Measurements from ENCODE around the gene GOLGA6L6.
"Not testable (repeated sequence)": the region's sequence is repeated elsewhere in the genome, so short reads cannot be mapped to it uniquely, and the experiment has no call there.

Gene GOLGA6L6, protein sequence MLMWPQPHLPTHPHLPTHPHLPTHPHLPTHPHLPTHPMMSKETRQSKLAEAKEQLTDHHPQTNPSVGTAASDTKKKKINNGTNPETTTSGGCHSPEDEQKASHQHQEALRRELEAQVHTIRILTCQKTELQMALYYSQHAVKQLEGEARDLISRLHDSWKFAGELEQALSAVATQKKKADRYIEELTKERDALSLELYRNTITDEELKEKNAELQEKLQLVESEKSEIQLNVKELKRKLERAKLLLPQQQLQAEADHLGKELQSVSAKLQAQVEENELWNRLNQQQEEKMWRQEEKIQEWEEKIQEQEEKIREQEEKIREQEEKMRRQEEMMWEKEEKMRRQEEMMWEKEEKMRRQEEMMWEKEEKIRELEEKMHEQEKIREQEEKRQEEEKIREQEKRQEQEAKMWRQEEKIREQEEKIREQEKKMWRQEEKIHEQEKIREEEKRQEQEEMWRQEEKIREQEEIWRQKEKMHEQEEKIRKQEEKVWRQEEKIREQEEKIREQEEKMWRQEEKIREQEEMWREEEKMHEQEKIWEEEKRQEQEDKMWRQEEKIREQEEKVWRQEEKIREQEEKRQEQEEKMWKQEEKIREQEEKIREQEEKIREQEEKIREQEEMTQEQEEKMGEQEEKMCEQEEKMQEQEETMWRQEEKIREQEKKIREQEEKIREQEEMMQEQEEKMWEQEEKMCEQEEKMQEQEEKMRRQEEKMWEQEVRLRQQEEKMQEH

DNA sequence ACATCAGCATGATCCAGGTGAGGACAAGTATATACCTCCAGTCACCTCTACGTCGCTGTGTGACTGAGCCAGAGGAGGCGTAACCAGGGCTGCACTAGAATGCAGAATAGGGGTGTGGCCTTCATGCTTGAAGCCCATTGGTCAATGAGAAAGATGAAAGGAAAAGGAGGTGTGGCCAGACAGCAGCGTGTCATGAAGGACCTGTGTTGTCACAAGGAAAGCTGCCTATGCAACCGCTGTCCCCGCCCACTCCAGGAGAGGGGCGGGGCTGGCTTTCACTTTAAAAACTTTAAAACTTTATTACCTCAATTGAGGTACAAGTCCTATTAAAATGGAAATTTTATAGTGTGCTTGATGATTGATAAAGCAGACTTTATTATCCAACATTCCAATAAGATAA is at the start of gene GOLGA6L6:
Gene GOLGA6L6 (minus strand): TSS at position 101 of the 400 bp plus-strand sequence. CDS start 91 bp downstream, at position 10.
- not testable (repeated sequence) for DNase-seq (ENCODE audit: low spot score)

DNA sequence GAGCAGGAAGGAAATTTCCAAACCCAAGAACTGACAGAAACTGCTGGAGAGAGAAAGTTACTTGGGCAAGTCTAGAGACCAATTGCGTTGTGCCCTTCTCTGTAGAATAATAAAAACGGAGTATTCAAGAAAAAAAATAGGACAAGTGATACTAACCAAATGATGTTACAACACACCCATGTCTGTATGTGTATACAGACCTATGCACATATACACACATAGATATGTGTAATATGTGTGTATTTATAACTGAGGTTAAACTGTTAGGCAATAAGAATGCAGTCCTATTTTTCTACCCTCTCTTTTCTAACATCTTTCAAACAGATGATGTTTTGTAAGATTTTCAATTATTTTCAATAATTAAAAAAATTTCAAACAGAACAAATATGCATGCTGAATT is 48.5 kb upstream of the GOLGA6L6 start:
- not testable (repeated sequence) for DNase-seq (ENCODE audit: low spot score)

DNA sequence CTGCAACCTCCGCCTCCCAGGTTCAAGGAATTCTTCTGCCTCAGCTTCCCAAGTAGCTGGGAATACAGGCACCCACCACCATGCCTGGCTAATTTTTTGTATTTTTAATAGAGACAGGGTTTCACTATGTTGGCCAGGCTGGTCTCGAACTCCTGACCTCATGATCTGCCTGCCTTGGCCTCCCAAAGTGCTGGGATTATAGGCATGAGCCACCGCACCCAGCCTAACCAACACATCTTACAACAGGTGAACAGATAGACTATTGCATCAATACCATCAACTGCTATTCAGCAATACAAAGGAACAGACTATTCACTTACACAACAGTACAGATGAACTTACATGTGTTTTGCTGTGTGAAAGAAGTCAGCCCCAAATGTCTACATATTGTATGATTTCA is 45.2 kb upstream of the GOLGA6L6 start:
- not testable (repeated sequence) for DNase-seq (ENCODE audit: low spot score)

DNA sequence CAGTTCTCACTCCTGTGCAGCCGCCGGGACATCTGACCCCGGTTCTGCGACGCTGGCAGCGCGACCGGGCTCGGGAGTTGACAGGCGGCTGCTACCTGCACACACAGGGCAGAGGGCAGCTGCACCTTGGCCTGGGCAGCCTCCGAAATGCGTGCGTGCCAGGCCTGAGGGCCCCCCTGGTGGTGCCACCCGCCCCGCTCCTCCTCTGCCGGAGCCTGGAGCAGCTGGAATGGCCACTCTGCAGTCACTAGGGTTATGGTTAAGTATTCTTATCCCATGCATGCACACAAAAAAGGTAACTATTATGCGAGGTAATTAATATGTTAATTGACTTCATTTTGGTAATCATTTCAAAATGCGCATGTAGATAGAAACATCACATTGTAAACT is 41.1 kb upstream of the GOLGA6L6 start:
- not testable (repeated sequence) for DNase-seq (ENCODE audit: low spot score)

DNA sequence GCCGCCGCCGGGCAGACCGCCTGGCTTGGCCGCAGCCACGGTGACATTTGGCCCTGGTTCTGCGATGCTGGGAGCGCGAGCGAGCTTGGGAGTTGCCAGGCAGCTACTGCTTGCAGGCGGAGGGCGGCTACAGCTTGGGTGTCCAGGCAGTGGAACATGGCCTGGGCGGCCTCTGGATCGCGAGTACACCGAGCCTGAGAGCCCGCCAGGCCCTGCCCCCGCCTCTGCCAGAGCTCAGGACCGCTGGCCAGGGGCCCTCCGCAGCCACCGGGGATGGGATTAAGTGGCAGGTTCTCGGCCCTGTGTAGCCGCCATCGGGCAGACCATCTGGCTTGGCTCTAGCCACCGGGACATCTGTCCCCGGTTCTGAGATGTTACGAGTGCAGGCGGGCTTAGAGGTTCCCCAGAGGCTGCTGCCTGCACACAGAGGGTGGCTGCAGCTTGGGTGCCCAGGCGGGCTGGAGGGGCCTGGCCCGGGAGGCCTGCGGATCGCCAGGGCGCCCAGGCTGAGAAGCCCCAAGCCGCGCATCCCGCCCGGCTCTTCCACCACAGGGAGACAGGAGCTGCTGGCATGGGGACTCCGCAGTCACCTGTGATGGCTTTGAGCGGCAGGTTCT is 40.6 kb upstream of the GOLGA6L6 start:
- not testable (repeated sequence) for DNase-seq (ENCODE audit: low spot score)

DNA sequence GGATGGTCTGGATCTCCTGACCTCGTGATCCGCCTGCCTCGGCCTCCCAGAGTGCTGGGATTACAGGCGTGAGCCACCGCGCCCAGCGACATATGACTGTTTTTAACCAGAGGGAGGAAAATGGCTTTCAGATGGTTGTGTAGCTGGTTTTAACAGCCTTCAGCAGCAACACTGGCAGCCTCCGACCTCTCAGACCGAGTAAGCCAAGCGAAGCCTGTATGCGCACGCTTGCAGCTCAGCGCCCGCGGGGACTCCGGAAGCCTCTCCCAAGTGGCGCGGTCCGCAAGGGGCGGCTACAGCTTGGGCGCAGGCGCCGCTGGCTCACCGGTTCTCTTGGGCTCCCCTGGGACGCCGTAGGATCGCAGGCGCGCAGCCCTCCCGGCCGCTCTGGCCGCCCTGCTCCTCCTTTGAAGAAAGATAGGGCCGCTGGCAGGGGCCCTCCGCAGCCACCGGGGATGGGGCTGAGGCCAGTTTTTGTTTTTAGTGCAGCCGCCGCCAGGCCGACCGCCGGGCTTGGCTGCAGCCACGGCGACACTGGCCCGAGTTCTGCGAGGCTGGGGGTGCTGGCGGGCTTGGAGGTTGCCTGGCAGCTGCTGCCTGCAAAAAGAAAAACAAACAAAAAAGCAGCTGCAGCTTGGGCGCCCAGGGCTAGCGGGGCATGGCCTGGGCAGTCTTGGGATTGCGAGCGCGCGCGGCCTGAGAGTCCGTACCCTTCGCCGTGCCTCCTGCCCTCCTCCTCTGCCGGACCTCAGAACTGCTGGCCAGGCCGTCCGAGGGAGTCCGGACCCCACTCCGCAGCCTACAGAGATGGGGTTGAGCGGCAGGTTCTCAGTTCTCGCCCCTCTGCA is 39.9 kb upstream of the GOLGA6L6 start:
- not testable (repeated sequence) for DNase-seq (ENCODE audit: low spot score)

DNA sequence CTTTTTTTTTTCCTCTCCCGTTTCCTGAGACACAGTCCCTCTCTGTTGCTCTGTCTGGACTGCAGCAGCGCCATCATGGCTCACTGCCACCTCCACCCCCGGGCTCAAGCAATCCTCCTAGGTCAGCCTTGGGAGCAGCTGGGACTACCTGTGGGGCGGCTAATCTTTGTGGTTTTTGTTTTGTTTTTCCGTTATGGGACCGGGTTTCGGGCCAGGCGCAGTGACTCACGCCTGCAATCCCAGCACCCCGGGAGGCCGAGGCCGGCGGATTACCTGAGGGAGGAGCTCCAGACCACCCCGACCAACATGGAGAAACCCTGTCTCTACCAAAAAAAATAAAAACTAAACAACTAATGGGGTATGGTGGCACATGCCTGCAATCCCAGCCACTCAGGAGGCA is 38.1 kb upstream of the GOLGA6L6 start:
- not testable (repeated sequence) for DNase-seq (ENCODE audit: low spot score)

DNA sequence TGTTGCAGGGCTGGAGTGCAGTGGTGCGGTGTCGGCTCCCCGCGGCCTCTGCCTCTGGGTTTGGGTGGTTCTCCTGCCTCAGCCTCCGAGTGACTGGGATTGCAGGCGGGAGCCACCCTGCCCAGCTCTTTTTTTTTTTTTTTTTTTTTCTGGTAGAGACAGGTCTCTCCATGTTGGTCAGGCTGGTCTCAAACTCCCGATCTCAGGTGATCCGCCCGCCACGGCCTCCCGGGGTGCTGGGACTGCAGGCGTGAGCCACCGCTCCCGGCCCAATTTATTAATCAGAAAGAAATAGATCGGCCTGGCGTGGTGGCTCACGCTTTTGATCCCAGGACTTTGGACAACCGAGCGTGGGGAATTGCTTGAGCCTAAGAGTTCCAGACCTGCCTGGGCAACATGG is 9.7 kb upstream of the GOLGA6L6 start:
- not testable (repeated sequence) for DNase-seq (ENCODE audit: low spot score)

DNA sequence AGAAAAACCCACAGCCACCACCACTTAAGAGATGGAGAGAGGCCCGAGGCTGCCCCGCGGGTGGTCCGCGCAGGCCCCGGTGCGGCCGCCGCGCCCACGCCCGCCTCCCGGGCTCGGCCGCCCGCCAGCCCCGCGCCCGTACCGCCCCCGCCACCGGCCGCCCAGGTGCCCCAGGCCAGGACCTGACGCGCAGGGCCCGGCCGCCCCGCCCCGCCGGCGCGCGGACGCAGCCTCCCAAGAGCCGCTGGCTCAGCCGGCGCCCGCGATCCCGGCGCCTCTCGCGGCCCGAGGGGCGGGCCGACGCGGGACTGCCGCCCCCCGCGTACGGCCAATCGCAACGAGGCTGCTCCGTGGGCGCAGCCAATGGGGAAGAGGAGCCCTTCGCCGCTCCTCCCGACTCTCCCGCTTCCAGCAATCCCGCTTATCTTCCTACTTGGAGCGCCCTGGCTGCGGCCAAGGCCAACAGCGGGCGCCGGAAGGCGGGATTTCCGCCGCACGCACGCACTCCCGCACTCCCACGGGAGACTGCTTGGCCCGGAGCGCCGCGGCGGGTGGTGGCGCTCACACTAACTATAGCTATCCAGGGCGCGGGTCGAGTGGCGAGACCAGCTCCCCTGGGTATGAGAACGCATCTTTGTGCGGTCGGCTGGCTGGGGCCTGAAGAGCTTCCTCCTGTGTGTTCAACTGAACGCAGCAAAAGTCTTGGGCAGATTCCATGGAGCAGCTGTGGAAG is 35.5 kb downstream of the GOLGA6L6 start:
- not testable (repeated sequence) for DNase-seq (ENCODE audit: low spot score)

DNA sequence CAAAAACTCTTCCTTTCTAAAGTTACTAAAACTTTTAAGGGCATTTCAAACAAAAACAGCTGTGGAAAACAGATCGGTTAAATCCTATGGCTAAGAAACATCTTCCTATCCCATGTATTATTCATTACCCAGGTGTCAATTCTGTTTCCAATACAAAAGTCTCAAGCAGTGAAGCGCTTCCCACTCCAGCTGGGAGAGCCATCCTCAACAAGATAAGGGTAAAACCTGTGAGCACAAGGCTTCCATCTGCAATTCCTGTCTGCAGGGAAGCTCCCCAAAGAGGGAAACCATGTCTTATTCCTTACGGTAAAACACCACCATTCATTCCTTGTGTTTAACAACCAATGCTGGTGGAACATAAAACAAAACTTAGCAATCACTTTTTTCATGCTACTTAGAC is 38.8 kb downstream of the GOLGA6L6 start:
- not testable (repeated sequence) for DNase-seq (ENCODE audit: low spot score)

DNA sequence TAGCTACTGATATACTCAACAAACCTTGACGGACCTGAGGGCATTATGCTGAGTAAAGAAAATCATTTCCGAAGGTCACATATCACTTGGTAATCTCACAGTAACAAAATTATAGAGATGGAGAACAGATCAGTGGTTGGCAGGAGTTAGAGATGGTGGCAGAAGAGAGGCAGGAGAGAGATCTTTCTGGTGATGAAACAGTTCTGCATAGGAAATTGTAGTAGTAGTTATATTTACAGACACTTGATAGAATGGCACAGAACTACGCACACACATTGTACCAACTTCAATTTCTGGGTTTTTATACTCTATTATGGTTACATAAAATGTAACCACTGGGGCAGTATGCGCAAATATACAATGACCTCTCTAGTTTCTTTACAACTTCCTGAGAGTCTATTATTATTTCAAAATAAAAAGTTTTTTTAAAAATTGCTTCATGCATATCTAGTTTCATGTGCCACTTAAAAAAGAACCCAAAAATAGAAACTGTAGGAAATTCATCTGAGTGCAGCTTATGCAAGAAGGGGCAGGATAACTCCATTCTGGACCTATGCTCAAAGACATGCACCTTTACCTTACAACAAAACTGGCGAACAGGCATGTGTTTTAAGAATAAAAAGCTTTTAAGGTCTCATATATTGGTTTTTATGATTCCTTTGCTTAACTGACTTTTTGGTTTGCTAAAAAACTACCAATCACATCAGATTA is 39.9 kb downstream of the GOLGA6L6 start:
- DNase-seq (ENCODE audit: low spot score) = not testable (repeated sequence)

DNA sequence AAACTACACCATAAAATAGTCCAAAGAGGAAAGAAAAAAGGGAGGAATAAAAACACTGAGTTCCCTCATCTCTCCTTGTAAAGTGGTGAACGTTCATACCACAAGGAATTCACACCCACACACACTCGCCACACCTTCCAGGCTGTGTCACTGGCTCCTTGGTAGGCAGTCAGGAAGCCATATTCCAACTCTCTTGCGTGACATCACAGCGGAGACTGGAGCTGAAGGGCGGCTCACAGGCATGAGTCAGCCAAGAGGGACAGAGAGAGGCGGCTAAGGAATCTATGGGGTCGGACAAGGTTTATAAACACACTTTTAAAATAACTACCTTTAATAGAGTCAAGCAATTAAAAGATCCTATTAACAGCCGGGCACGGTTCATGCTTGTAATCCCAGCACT is 43.8 kb downstream of the GOLGA6L6 start:
- not testable (repeated sequence) for DNase-seq (ENCODE audit: low spot score)

DNA sequence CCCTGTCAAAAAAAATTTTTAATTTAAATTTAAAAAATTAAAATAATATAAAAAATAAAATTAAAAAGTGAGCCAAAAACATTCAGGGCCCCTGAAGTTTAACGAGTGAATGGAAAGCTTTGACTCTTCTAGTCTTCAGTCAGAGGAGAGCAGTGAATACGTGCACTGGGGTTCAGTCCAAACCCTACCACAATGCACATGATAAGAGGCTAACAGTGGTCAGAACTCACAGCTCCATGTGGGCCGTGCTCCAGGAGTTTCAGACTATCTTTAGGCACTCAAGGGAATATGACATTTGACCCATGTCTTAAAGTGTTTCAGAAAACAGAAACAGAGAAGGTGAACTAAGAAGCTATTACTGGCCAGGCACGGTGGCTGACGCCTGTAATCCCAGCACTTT is 48.6 kb downstream of the GOLGA6L6 start:
- DNase-seq (ENCODE audit: low spot score) = not testable (repeated sequence)

DNA sequence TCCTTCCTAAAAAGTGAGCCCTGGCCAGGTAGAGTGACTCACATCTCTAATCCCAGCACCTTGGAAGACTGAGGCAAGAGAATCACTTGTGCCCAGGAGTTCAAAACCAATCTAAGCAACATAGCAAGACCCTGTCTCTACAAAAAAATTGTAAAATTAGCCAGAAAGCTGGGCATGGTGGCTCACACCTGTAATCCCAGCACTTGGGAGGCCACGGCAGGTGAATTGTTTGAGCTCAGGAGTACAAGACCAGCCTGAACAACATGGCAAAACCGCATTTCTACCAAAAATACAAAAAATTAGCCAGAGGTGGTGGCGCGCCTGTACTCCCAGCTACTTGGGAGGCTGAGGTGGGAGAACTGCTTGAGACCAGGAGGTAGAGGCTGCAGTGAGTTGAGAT is 49.0 kb downstream of the GOLGA6L6 start:
- not testable (repeated sequence) for DNase-seq (ENCODE audit: low spot score)

DNA sequence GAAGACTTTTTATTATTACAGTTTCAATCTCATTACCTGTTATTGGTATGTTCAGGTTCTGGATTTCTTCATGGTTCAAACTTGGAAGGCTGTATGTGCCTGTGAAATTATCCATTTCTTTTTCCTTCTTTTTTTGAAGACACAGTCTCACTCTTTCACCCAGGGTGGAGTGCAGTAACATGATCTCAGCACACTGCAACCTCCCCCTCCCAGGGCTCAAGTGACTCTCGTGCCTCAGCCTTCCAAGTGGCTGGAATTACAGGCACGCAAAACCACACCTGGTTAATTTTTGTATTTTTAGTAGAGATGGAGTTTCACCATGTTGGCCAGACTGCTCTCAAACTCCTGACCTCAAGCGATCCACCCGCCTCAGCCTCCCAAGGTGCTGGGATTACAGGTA is 52.3 kb downstream of the GOLGA6L6 start:
- DNase-seq (ENCODE audit: low spot score) = not testable (repeated sequence)

All from AG08396 (cell line).